ENCODE measurements around the gene SLC11A2.
"Not testable (repeated sequence)": the region's sequence is repeated elsewhere in the genome, so short reads cannot be mapped to it uniquely, and the experiment has no call there.

Gene SLC11A2

GRCh38 chr12:51025338-51025835, 797 bp downstream of the SLC11A2 start:
- DNase-seq: no peak

- DNase-seq: no peak
Observed at GRCh38 chr12:51023625-51024382, 2.4 kb downstream of the SLC11A2 start.

- DNase-seq: no peak
Observed at GRCh38 chr12:51021694-51022093, 4.5 kb downstream of the SLC11A2 start.

- no peak for DNase-seq
Observed at GRCh38 chr12:51020448-51021182, 5.6 kb downstream of the SLC11A2 start.

- no peak for DNase-seq
Observed at GRCh38 chr12:51019927-51020326, 6.3 kb downstream of the SLC11A2 start.

- DNase-seq: no peak
Observed at GRCh38 chr12:51018956-51019355, 7.2 kb downstream of the SLC11A2 start.

GRCh38 chr12:51017452-51017851, 8.7 kb downstream of the SLC11A2 start:
- DNase-seq: no peak

- DNase-seq: not testable (repeated sequence)
Observed at GRCh38 chr12:51014467-51014866, 11.7 kb downstream of the SLC11A2 start.

GRCh38 chr12:51013441-51013840, 12.7 kb downstream of the SLC11A2 start:
- no peak for DNase-seq

GRCh38 chr12:51012570-51013236, 13.5 kb downstream of the SLC11A2 start:
- no peak for DNase-seq

GRCh38 chr12:51011955-51012354, 14.2 kb downstream of the SLC11A2 start:
- peak; percentile 8 for DNase-seq

GRCh38 chr12:51009056-51009440, 17.1 kb downstream of the SLC11A2 start:
- DNase-seq: no peak

GRCh38 chr12:51008329-51009055, 17.7 kb downstream of the SLC11A2 start:
- no peak for DNase-seq

GRCh38 chr12:51005671-51006070, 20.5 kb downstream of the SLC11A2 start:
- no peak for DNase-seq

- no peak for DNase-seq
Observed at GRCh38 chr12:51005030-51005429, 21.2 kb downstream of the SLC11A2 start.

GRCh38 chr12:51004504-51004903, 21.7 kb downstream of the SLC11A2 start:
- no peak for DNase-seq

- no peak for DNase-seq
Observed at GRCh38 chr12:51001799-51002198, 24.4 kb downstream of the SLC11A2 start.

- DNase-seq: no peak
Observed at GRCh38 chr12:51000245-51000644, 25.9 kb downstream of the SLC11A2 start.

- DNase-seq: no peak
Observed at GRCh38 chr12:50999093-50999492, 27.1 kb downstream of the SLC11A2 start.

GRCh38 chr12:50992819-50993218, 33.4 kb downstream of the SLC11A2 start:
- no peak for DNase-seq

GRCh38 chr12:50991291-50991690, 34.9 kb downstream of the SLC11A2 start:
- DNase-seq: no peak

GRCh38 chr12:50990791-50991190, 35.4 kb downstream of the SLC11A2 start:
- no peak for DNase-seq

- DNase-seq: no peak
Observed at GRCh38 chr12:50990147-50990727, 35.9 kb downstream of the SLC11A2 start.

Data from NCI-H446 treated with DMSO at 0.1 percent for 48 hours (cell line).